OCI-LY7 (cell line): ENCODE measurements around the gene GRIP1. TPM values are rescaled to one million over a fixed set of nuclear protein-coding genes. Genes with fewer than 3 reads are reported as not detected.
A peak's percentile ranks its signal among the peaks of the same experiment; 100 is the strongest.

Source experiments
- BruUV-seq: library from RNA; stranded (reverse); fragments of 400-500 nt; replicated peaks from 2 replicates; lab custom pipeline; 2021; lab: Mats Ljungman, UMichigan
- CTCF ChIA-PET: fragments of 300-600 bp; sonication (Branson Sonifier 250); formaldehyde crosslinking; loops from one replicate; lab custom pipeline; 2022; ENCODE audit warnings: antibody characterized with exemption; ENCODE audit not compliant: unreplicated experiment; lab: Charles Lee
- POLR2A ChIA-PET: fragments of 300-600 bp; sonication (Branson Sonifier 250); formaldehyde crosslinking; loops from one replicate; lab custom pipeline; 2022; ENCODE audit warnings: antibody characterized with exemption; lab: Charles Lee
- DNase-seq: peaks from one replicate; pipeline ENCODE4 v3.0.0-alpha.2; 2015; ENCODE audit warnings: low spot score
- H2AFZ ChIP-seq: fragments of 200-600 bp; sonication (generic), shearing (Covaris generic); 2 replicates; pipeline ENCODE4 v1.6.1; 2014; ENCODE audit warnings: mild to moderate bottlenecking, antibody characterized with exemption, low read length, moderate library complexity
- H3K27ac ChIP-seq: fragments of 200-600 bp; sonication (generic); 2 replicates; pipeline ENCODE4 v1.5.1; 2014; ENCODE audit warnings: mixed run types, low read depth, mild to moderate bottlenecking, moderate library complexity, low read length, inconsistent platforms; ENCODE audit not compliant: poor library complexity, severe bottlenecking
- H3K36me3 ChIP-seq: fragments of 200-600 bp; sonication (generic); 2 replicates; pipeline ENCODE4 v1.6.1; 2014; ENCODE audit warnings: mild to moderate bottlenecking, antibody characterized with exemption, low read length, moderate library complexity, mixed read lengths; ENCODE audit not compliant: insufficient read depth
- H3K4me1 ChIP-seq: fragments of 200-600 bp; sonication (generic); 2 replicates; pipeline ENCODE4 v1.5.1; 2014; ENCODE audit warnings: mild to moderate bottlenecking, low read length; ENCODE audit not compliant: insufficient read depth, poor library complexity, severe bottlenecking
- H3K4me2 ChIP-seq: fragments of 200-600 bp; sonication (generic); 2 replicates; pipeline ENCODE4 v1.6.1; 2014; ENCODE audit warnings: mild to moderate bottlenecking, low read length
- H3K4me3 ChIP-seq: fragments of 200-600 bp; sonication (generic); 2 replicates; pipeline ENCODE4 v1.5.1; 2014; ENCODE audit warnings: mild to moderate bottlenecking, low read depth, low read length; ENCODE audit not compliant: poor library complexity, severe bottlenecking
- H3K79me2 ChIP-seq: fragments of 200-600 bp; sonication (generic); 2 replicates; pipeline ENCODE4 v1.6.1; 2016; ENCODE audit warnings: low read depth, mild to moderate bottlenecking, low read length, moderate library complexity, mixed read lengths; ENCODE audit not compliant: insufficient read depth
- H3K9me2 ChIP-seq: fragments of 200-600 bp; sonication (generic); 2 replicates; pipeline ENCODE4 v1.6.1; 2016; ENCODE audit warnings: mild to moderate bottlenecking, low read length, mixed read lengths; ENCODE audit not compliant: insufficient read depth
- H3K9me3 ChIP-seq: fragments of 200-600 bp; sonication (generic); 2 replicates; pipeline ENCODE4 v1.6.1; 2014; ENCODE audit warnings: mild to moderate bottlenecking, mixed run types, low read length, mixed read lengths
- H4K20me1 ChIP-seq: fragments of 200-600 bp; sonication (generic); 2 replicates; pipeline ENCODE4 v1.6.1; 2014; ENCODE audit warnings: mild to moderate bottlenecking, antibody characterized with exemption, low read length, moderate library complexity, mixed read lengths; ENCODE audit not compliant: insufficient read depth
- EZH2phosphoT487 ChIP-seq: fragments of 200-600 bp; sonication (generic); IDR thresholded peaks from 2 replicates; pipeline ENCODE4 v1.6.1; 2018; ENCODE audit warnings: low read depth, borderline replicate concordance, mild to moderate bottlenecking, mixed run types, antibody characterized with exemption, low read length, moderate library complexity, mixed read lengths
- intact Hi-C: fragments of 100-400 bp; cut with micrococcal nuclease; formaldehyde crosslinking; loops from one replicate; pipeline ENCODE4 v1.10.0; 2022; ENCODE audit not compliant: unreplicated experiment
- total RNA-seq, 2 experiments: library from RNA; depleted of rRNA in 1 of 2; stranded (reverse); fragments of >200 nt in 1 of 2; shearing (Covaris generic) in 1 of 2; gene quantifications; 2 replicates each; pipeline ENCODE4 v1.2.3, GENCODE V29; 2014 to 2022
- TF ChIP-seq, protein P1 (sequence below): fragments of 200-600 bp; sonication (generic); conservative IDR thresholded peaks from 2 replicates; pipeline ENCODE4 v1.5.1; 2014; ENCODE audit warnings: mild to moderate bottlenecking, antibody characterized with exemption, low read length, moderate library complexity, mixed read lengths

The GRIP1 gene
- total RNA-seq, 2 experiments from 2014 or later, result 4.1 to 7.6 TPM

DNA sequence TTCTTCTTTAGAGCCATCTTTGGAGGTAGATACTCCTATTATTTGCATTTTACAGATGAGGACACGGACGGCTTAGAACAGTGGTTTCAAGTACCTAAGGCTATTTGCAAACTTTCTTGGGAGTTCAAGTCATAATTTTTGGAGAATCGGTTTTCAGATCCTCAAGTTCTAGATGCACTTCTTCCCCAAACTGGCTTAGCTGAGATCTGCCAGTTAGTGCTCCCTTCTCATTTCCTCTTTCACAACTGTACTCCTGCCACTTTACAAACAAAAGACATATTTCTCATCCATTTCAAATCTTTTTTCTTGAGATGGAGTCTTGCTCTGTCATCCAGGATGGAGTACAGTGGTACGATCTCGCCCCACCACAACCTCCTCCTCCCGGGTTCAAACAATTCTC is 299.3 kb downstream of the GRIP1 start:
- intact Hi-C loops, result no loop called here
- Histone ChIP-seq H3K79me2 (no peaks in the 10 kb centered on the region), H3K4me3 (no peak overlapping the region), H4K20me1 (no peaks in the 10 kb centered on the region), H3K9me3 (no peaks in the 10 kb centered on the region), H3K36me3 (no peaks in the 10 kb centered on the region), H3K27ac (no peak overlapping the region), H3K9me2 (no peaks in the 10 kb centered on the region), H3K4me1 (peaks cover 7% of the 10 kb centered on the region), H3K4me2 (0 out of 2 replicates have a peak overlapping the region, but pooled peaks have one; percentile 7), H2AFZ (peak overlapping the region; percentile 51; the same call in 1 of the 2 replicates)
- TF ChIP-seq EZH2phosphoT487, result no peak
- TF ChIP-seq, protein P1, sequence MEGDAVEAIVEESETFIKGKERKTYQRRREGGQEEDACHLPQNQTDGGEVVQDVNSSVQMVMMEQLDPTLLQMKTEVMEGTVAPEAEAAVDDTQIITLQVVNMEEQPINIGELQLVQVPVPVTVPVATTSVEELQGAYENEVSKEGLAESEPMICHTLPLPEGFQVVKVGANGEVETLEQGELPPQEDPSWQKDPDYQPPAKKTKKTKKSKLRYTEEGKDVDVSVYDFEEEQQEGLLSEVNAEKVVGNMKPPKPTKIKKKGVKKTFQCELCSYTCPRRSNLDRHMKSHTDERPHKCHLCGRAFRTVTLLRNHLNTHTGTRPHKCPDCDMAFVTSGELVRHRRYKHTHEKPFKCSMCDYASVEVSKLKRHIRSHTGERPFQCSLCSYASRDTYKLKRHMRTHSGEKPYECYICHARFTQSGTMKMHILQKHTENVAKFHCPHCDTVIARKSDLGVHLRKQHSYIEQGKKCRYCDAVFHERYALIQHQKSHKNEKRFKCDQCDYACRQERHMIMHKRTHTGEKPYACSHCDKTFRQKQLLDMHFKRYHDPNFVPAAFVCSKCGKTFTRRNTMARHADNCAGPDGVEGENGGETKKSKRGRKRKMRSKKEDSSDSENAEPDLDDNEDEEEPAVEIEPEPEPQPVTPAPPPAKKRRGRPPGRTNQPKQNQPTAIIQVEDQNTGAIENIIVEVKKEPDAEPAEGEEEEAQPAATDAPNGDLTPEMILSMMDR, result no peak
- peak; percentile 27 for DNase-seq
- no TSS peak for BruUV-seq
- POLR2A ChIA-PET, result interaction anchor here (0.6 to 1.4 kb wide), 2 partner anchors 18 to 27 kb away, joined by 3 to 5 read pairs; no protein-coding TSS in a partner anchor
- CTCF ChIA-PET, result no interaction called here

DNA sequence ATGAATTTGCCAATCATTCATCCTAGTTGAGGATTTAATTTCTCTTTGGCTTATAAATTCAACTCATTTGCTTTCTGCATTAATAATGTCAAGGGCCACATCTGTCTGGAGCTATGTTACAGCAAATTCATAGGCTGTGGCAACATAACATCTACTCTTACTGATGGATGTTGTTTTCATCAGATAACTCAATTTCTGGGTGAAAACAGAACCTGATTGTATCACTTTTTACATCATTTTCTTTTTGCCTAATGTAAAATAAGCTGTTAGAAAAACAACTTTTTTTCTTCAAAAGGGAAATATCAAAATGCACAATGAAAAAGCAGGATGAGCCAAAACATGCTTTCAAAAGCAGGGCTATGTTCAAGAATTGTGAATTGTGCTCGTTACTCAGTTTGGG is 303.3 kb downstream of the GRIP1 start:
- no peak overlapping the region for H3K4me2 ChIP-seq
- no peaks in the 10 kb centered on the region for H3K36me3 ChIP-seq
- H3K4me1 ChIP-seq, result peaks cover 7% of the 10 kb centered on the region
- TF ChIP-seq EZH2phosphoT487, result no peak
- TF ChIP-seq, protein P1, result no peak
- ChIA-PET POLR2A (interaction anchor here (0.7 to 1.6 kb wide), 7 partner anchors 8 to 149 kb away, joined by 3 to 5 read pairs (median 3); no protein-coding TSS in a partner anchor), CTCF (no interaction called here)
- no peak overlapping the region for H3K27ac ChIP-seq
- H3K9me3 ChIP-seq, result no peaks in the 10 kb centered on the region
- no peaks in the 10 kb centered on the region for H3K79me2 ChIP-seq
- H3K9me2 ChIP-seq, result no peaks in the 10 kb centered on the region
- H2AFZ ChIP-seq, result no peak overlapping the region
- intact Hi-C loops, result no loop called here
- H4K20me1 ChIP-seq, result no peaks in the 10 kb centered on the region
- no TSS peak for BruUV-seq
- no peak for DNase-seq
- H3K4me3 ChIP-seq, result no peak overlapping the region

DNA sequence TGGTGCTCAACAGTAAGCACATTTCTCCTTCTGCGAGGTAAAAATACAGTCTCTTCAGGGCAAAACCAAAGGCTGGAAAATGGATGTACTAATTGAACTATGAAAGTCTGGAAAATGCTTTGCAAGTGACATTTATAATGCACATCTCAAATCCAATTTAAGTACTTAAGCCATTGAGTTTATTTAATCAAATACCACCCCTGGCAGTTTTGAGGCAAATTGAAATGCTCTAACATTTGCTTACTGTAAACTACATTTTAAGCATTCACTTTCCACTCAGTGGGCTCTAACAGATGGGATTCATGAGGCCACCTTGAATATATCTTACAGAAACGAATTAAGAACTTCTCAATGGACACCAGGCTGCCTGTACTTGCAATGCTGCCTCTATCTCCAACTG is 306.9 kb downstream of the GRIP1 start:
- no peak for DNase-seq
- Histone ChIP-seq H3K4me1 (no peaks in the 10 kb centered on the region), H3K27ac (no peak overlapping the region), H3K4me3 (no peak overlapping the region), H3K36me3 (no peaks in the 10 kb centered on the region), H3K4me2 (no peak overlapping the region), H3K9me3 (no peaks in the 10 kb centered on the region), H2AFZ (no peak overlapping the region), H4K20me1 (no peaks in the 10 kb centered on the region), H3K9me2 (no peaks in the 10 kb centered on the region; the same call in 1 of the 2 replicates), H3K79me2 (no peaks in the 10 kb centered on the region)
- BruUV-seq, result no TSS peak
- ChIA-PET CTCF (no interaction called here), POLR2A (no interaction called here)
- TF ChIP-seq EZH2phosphoT487, result no peak
- TF ChIP-seq, protein P1, result no peak
- intact Hi-C loops, result no loop called here
